Measurements from ENCODE around the gene FOXL1.

DNA sequence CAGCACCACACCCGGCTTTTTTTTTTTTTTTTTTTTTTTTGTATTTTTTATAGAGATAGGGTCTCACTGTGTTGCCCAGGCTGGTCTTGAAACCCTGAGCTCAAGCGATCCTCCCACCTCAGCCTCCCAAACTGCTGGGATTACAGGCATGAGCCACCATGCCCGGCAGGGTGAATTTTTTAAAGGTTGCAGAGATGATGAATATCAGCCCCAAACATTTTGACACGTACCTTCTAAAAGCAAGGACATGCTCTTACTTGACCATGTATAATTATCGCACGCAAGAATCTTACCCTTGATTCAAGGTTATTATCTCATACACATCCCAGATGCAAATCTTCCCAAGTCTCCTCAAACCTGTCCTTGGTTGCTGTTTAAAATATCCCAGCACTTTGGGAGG is 16.0 kb upstream of the FOXL1 start:
- TF ChIP-seq POLR2AphosphoS5 (IDR thresholded peaks at IDR 0.05; ENCODE audit: low read depth, low read length) (no peak), TAF1 (IDR thresholded peaks at IDR 0.05; ENCODE audit: borderline replicate concordance, insufficient read depth, low read length) (no peak), SIN3A (IDR thresholded peaks at IDR 0.05; ENCODE audit: borderline replicate concordance, insufficient read depth, low read length) (no peak), FOXP2 (optimal IDR thresholded peaks at IDR 0.05; ENCODE audit: borderline replicate concordance, extremely low read depth, extremely low read length, insufficient read depth) (no peak)
- TF ChIP-seq, protein P1, sequence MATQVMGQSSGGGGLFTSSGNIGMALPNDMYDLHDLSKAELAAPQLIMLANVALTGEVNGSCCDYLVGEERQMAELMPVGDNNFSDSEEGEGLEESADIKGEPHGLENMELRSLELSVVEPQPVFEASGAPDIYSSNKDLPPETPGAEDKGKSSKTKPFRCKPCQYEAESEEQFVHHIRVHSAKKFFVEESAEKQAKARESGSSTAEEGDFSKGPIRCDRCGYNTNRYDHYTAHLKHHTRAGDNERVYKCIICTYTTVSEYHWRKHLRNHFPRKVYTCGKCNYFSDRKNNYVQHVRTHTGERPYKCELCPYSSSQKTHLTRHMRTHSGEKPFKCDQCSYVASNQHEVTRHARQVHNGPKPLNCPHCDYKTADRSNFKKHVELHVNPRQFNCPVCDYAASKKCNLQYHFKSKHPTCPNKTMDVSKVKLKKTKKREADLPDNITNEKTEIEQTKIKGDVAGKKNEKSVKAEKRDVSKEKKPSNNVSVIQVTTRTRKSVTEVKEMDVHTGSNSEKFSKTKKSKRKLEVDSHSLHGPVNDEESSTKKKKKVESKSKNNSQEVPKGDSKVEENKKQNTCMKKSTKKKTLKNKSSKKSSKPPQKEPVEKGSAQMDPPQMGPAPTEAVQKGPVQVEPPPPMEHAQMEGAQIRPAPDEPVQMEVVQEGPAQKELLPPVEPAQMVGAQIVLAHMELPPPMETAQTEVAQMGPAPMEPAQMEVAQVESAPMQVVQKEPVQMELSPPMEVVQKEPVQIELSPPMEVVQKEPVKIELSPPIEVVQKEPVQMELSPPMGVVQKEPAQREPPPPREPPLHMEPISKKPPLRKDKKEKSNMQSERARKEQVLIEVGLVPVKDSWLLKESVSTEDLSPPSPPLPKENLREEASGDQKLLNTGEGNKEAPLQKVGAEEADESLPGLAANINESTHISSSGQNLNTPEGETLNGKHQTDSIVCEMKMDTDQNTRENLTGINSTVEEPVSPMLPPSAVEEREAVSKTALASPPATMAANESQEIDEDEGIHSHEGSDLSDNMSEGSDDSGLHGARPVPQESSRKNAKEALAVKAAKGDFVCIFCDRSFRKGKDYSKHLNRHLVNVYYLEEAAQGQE (IDR thresholded peaks at IDR 0.05; ENCODE audit: insufficient read depth in 1 of 2, low read depth in 2 of 2, low read length in 2 of 2): no peak

Data from PFSK-1 (cell line).